GM12892 (cell line): ENCODE data around the gene KIRREL3.

Experiments used
- POLR2A ChIP-seq: IDR thresholded peaks from 2 replicates; pipeline ENCODE4 v1.6.1; 2011; ENCODE audit warnings: low read depth, low read length, control low read depth
- POLR2AphosphoS5 ChIP-seq: IDR thresholded peaks from 2 replicates; pipeline ENCODE4 v1.6.1; 2011; ENCODE audit warnings: low read depth, low read length, control low read depth
- TAF1 ChIP-seq: IDR thresholded peaks from 2 replicates; pipeline ENCODE4 v1.6.1; 2011; ENCODE audit warnings: low read depth, mild to moderate bottlenecking, control low read depth, low read length, borderline replicate concordance

DNA sequence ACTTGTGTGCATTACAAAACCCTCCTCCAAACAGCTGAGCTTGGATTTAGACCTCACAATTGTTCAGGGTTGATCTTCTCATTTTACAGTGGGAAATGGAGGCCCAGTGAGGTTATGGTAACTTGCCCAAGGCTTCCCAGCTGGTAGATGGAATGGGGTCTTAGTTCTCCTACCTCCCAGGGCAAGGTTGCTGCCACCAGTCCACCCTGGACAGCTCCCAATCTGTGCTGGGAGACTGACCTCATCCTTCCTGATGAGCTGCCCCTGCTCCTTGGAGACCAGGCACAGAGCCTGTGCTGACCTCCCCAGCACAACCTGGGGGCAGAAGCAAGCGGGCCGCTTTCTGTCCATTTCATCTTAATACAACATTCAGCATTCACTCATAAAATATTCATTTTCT lies 454.4 kb downstream of the KIRREL3 start:
- TF ChIP-seq POLR2A: no peak
- no peak for TF ChIP-seq POLR2AphosphoS5
- TF ChIP-seq TAF1: no peak
